Spinal cord (tissue), 10 donors: Measurements from ENCODE around the gene CAPZB. TPM values are rescaled to one million over a fixed set of nuclear protein-coding genes. Genes with fewer than 3 reads are reported as not detected.

ENCODE experiments used
- DNase-seq, 6 donors: peaks; one replicate each; pipeline versions ENCODE4 v3.0.0 to v3.0.0-alpha.2; 2013 to 2015; ENCODE audit warnings: low spot score in 6 of 6, low read depth in 4 of 6
- H3K27ac ChIP-seq: one replicate; pipeline ENCODE4 v1.5.1; 2013; ENCODE audit warnings: low read depth, low read length, control low read depth
- H3K27me3 ChIP-seq: one replicate; pipeline ENCODE4 v1.6.1; 2013; ENCODE audit warnings: low read length; ENCODE audit not compliant: control insufficient read depth, insufficient read depth
- H3K36me3 ChIP-seq: one replicate; pipeline ENCODE4 v1.6.1; 2013; ENCODE audit warnings: low read length; ENCODE audit not compliant: control insufficient read depth, insufficient read depth
- H3K4me1 ChIP-seq: one replicate; pipeline ENCODE4 v1.6.1; 2013; ENCODE audit warnings: low read length; ENCODE audit not compliant: control insufficient read depth, insufficient read depth
- H3K4me3 ChIP-seq: one replicate; pipeline ENCODE4 v1.5.1; 2013; ENCODE audit warnings: low read depth, low read length, control low read depth
- H3K9me3 ChIP-seq: one replicate; pipeline ENCODE4 v1.6.1; 2013; ENCODE audit warnings: low read length; ENCODE audit not compliant: control insufficient read depth, insufficient read depth
- WGBS: methylation state at CpG from one replicate; pipeline ENCODE4 v1.1.5; 2013; ENCODE audit warnings: missing lambda C conversion rate; ENCODE audit not compliant: insufficient coverage; 5-methylcytosine and 5-hydroxymethylcytosine counted together
- polyA plus RNA-seq, 2 donors: library from polyadenylated mRNA; unstranded; fragments of 120-200 nt; gene quantifications; one replicate each; pipeline ENCODE4 v1.2.1, GENCODE V29; 2013; ENCODE audit not compliant: insufficient read length in 2 of 2
- small RNA-seq: library from RNA; depleted of rRNA; stranded (forward); fragments of <200 nt; gene quantifications from one replicate; pipeline ENCODE3, GENCODE V24; 2014; ENCODE audit warnings: low replicate concordance
- total RNA-seq, 2 donors: library from RNA; depleted of rRNA in 1 of 2; stranded (reverse); fragments of 120-200 nt in 1 of 2; fragments of >200 nt in 1 of 2; gene quantifications; one replicate each; pipeline versions ENCODE4 v1.2.3 to v1.2.4, GENCODE V29; 2013 to 2014
- donor health status: healthy.

CAPZB gene
- total and polyA plus RNA-seq, 4 donors: 78.8 to 312 (median 243) TPM

DNA sequence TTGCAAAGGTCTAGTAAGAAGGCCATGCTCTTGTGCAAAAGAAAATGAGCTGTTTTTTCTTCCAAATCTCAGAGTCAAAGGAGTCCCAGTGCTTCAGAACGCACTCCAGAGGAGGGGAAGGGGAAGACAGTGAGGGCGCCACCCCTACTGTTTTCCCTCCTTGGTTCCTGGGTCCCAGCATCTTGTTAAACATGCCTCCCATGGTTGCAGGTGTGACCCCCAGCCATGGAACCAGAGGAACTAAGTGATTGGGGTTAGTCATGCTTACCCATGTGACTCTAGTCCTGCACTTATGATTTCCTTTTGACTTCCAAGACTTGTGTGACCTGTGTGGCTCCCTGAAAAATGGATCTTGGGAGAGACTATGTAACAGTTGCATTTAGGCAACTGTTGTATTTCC lies 190.7 kb downstream of the CAPZB start:
- Histone ChIP-seq H3K27me3 (no peaks in the 10 kb centered on the region), H3K36me3 (peaks cover 7% of the 10 kb centered on the region), H3K9me3 (peaks cover 16% of the 10 kb centered on the region), H3K4me1 (no peaks in the 10 kb centered on the region), H3K4me3 (no peak overlapping the region), H3K27ac (no peak overlapping the region)
- DNase-seq: no peak
- no CpG with 5 or more reads among the region's 2 CpGs for WGBS

DNA sequence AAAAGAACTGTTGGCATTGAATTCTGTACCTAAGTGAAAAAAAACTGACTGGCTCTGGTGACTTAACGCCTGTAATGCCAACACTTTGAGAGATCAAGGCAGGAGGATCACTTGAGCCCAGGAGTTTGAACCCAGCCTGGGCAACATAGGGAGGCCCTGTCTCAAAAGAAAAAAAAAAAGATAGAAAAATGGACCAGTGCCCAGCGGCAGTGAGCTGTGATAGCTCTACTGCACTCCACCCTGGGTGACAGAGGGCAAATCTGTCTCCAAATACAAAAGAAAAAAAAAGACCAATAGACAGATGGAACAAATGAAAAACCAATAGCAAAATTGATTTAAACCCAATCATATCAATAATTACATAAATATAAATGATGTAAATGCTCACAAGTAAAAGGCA lies 196.1 kb downstream of the CAPZB start:
- Histone ChIP-seq H3K4me3 (peak overlapping the region; percentile 40), H3K4me1 (peaks cover 15% of the 10 kb centered on the region), H3K27ac (no peak overlapping the region), H3K9me3 (peaks cover 7% of the 10 kb centered on the region), H3K36me3 (peaks cover 15% of the 10 kb centered on the region), H3K27me3 (peaks cover 3% of the 10 kb centered on the region)
- WGBS: 25% methylated on average over 1 of the region's 2 CpGs
- no peak for DNase-seq

Small RNA genes lying within 50 kb of the gene (small RNA-seq; reads per million reads assigned to genes)
- gene RN7SL277P (not detected), gene RNU4-28P (not detected), gene RNU6-1099P (not detected)

Other genes with a start within 250 kb of the CAPZB start
- 10 to 100 TPM; 45.6 to 70.5 TPM for gene EMC1, start 234.0 kb downstream of the CAPZB start, total RNA-seq
- 10 to 100 TPM; 43.6 to 55.2 TPM for gene EMC1, start 234.0 kb downstream of the CAPZB start, polyA plus RNA-seq
- 10 to 100 TPM; 18.4 to 29.3 TPM for gene MRTO4, start 233.7 kb downstream of the CAPZB start, total RNA-seq
- gene MRTO4, start 233.7 kb downstream of the CAPZB start, polyA plus RNA-seq: 10 to 100 TPM; 38.2 to 45.0 TPM
- 1 to 10 TPM; 2.0 to 3.2 TPM for gene AKR7A3, start 196.8 kb downstream of the CAPZB start, total RNA-seq
- 1 to 10 TPM; 3.5 to 4.5 TPM for gene AKR7A3, start 196.8 kb downstream of the CAPZB start, polyA plus RNA-seq
- 100 to 1,000 TPM in 1 of 2 donors, 10 to 100 TPM in 1; 39.1 to 101 TPM for gene AKR7A2, start 173.4 kb downstream of the CAPZB start, total RNA-seq
- 10 to 100 TPM; 64.7 to 70.0 TPM for gene AKR7A2, start 173.4 kb downstream of the CAPZB start, polyA plus RNA-seq
- gene SLC66A1, start 173.2 kb downstream of the CAPZB start, total RNA-seq: 10 to 100 TPM; 12.2 to 18.5 TPM
- gene SLC66A1, start 173.2 kb downstream of the CAPZB start, polyA plus RNA-seq: 10 to 100 TPM; 20.4 to 24.0 TPM
- 100 to 1,000 TPM in 1 of 2 donors, 10 to 100 TPM in 1; 62.1 to 427 TPM for gene NBL1, start 158.8 kb upstream of the CAPZB start, total RNA-seq
- 100 to 1,000 TPM in 1 of 2 donors, 10 to 100 TPM in 1; 94.4 to 159 TPM for gene NBL1, start 158.8 kb upstream of the CAPZB start, polyA plus RNA-seq
- gene HTR6, start 179.3 kb upstream of the CAPZB start, total RNA-seq: under 1 TPM; 0.22 to 0.89 TPM
- gene HTR6, start 179.3 kb upstream of the CAPZB start, polyA plus RNA-seq: 1 to 10 TPM; 1.7 to 2.5 TPM